Erythroblast (primary cell): ENCODE measurements around the gene CERKL.

Experiments used
- GATA1 ChIP-seq: IDR thresholded peaks from 2 replicates; pipeline ENCODE4 v1.6.1; 2011; ENCODE audit warnings: low read depth, mild to moderate bottlenecking, control low read depth, low read length, moderate library complexity
- POLR2A ChIP-seq: IDR thresholded peaks from 2 replicates; pipeline ENCODE4 v1.6.1; 2011; ENCODE audit warnings: mild to moderate bottlenecking, low read length

GRCh38 chr2:181553244-181553643 is 103.7 kb downstream of the CERKL start:
- no peak for TF ChIP-seq POLR2A
- TF ChIP-seq GATA1 = no peak
